22Rv1 (cell line): Measurements from ENCODE around the gene CD2AP.

Experiments
- ZFX ChIP-seq: fragments of 450-650 bp; IDR thresholded peaks from 2 replicates; pipeline ENCODE4 v1.6.1; 2017; ENCODE audit warnings: antibody characterized with exemption, borderline replicate concordance
- TF ChIP-seq, protein P1 (sequence below): fragments of 450-650 bp; IDR thresholded peaks from 2 replicates; pipeline ENCODE4 v1.5.1; 2017; ENCODE audit warnings: mild to moderate bottlenecking

- TF ChIP-seq, protein P1, sequence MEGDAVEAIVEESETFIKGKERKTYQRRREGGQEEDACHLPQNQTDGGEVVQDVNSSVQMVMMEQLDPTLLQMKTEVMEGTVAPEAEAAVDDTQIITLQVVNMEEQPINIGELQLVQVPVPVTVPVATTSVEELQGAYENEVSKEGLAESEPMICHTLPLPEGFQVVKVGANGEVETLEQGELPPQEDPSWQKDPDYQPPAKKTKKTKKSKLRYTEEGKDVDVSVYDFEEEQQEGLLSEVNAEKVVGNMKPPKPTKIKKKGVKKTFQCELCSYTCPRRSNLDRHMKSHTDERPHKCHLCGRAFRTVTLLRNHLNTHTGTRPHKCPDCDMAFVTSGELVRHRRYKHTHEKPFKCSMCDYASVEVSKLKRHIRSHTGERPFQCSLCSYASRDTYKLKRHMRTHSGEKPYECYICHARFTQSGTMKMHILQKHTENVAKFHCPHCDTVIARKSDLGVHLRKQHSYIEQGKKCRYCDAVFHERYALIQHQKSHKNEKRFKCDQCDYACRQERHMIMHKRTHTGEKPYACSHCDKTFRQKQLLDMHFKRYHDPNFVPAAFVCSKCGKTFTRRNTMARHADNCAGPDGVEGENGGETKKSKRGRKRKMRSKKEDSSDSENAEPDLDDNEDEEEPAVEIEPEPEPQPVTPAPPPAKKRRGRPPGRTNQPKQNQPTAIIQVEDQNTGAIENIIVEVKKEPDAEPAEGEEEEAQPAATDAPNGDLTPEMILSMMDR = no peak
- TF ChIP-seq ZFX = no peak
Observed at GRCh38 chr6:47674673-47675072, 197.1 kb downstream of the CD2AP start.
